Sigmoid colon (tissue), 3 donors: ENCODE measurements around the gene POMC.

Experiments
- CTCF ChIP-seq, 4 experiments: fragments of 450-650 bp in 3 of 4; fragments of 200-600 bp in 1 of 4; IDR thresholded peaks; one replicate each; pipeline ENCODE4 v1.5.1; 2016 to 2019; ENCODE audit warnings: antibody characterized with exemption in 4 of 4, mild to moderate bottlenecking in 3 of 4, moderate library complexity in 2 of 4
- POLR2A ChIP-seq, 2 donors: fragments of 450-650 bp; IDR thresholded peaks; one replicate each; pipeline ENCODE4 v1.6.1; 2016; ENCODE audit warnings: antibody characterized with exemption in 2 of 2, mild to moderate bottlenecking in 2 of 2, moderate library complexity in 2 of 2

DNA sequence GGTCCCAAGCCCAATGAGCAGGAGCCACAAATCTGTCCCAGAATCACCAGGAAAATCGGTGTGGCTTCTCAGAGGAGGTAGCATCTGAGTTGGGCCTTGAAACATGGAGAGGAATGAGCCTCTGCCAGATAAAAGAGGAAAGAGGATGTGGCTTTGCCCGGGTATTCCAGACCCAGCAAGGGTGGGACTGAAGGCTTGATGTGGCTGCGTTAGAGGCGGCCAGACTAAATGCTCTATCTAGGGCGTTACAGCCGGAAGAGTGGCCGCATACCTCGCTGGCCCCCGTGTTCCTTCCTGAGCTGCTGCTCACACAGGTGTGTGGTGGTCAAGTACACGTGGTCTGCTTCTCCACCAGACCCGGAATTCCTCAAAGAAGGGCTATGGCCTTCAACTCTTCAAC is 33.9 kb upstream of the POMC start:
- TF ChIP-seq CTCF (IDR thresholded peaks at IDR 0.05): no peak
- TF ChIP-seq POLR2A (IDR thresholded peaks at IDR 0.05): no peak
